Vagina (tissue), 2 donors: ENCODE results near the gene GPR37L1.
"Not testable (repeated sequence)": the region's sequence is repeated elsewhere in the genome, so short reads cannot be mapped to it uniquely, and the experiment has no call there.

Source experiments
- POLR2A ChIP-seq, 2 donors: fragments of 450-650 bp; IDR thresholded peaks; one replicate each; pipeline ENCODE4 v1.6.1; 2017; ENCODE audit warnings: antibody characterized with exemption in 2 of 2, mild to moderate bottlenecking in 2 of 2, moderate library complexity in 2 of 2
- POLR2AphosphoS5 ChIP-seq, 2 donors: sonication (generic); formaldehyde crosslinking; IDR thresholded peaks; one replicate each; pipeline ENCODE4 v1.9.0; 2017; ENCODE audit warnings: antibody characterized with exemption in 2 of 2, mild to moderate bottlenecking in 2 of 2, low read depth in 1 of 2; ENCODE audit not compliant: insufficient read depth in 1 of 2
- TF ChIP-seq, protein P1 (sequence below), 3 experiments: fragments of 450-650 bp in 2 of 3; fragments of 200-600 bp in 1 of 3; sonication (generic) in 1 of 3; IDR thresholded peaks; one replicate each; pipeline ENCODE4 v1.5.1; 2017 to 2019; ENCODE audit warnings: antibody characterized with exemption in 3 of 3, mild to moderate bottlenecking in 2 of 3, moderate library complexity in 2 of 3

DNA sequence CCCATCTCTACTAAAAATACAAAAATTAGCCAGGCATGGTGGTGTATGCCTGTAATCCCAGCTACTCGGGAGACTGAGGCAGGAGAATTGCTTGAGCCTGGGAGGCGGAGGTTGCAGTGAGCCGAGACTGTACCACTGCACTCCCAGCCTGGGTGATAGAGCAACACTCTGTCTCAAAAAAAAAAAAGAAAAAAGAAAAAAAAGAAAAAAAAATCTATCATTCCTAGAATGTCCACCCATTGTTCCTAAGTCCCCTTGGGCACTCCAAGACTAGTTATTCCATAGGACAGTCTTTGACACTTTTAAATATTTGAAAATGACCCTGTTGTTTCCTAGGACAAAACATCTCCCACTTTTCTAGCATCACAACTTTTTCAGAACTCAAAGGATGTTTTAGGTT lies 18.8 kb downstream of the GPR37L1 start:
- TF ChIP-seq, protein P1, sequence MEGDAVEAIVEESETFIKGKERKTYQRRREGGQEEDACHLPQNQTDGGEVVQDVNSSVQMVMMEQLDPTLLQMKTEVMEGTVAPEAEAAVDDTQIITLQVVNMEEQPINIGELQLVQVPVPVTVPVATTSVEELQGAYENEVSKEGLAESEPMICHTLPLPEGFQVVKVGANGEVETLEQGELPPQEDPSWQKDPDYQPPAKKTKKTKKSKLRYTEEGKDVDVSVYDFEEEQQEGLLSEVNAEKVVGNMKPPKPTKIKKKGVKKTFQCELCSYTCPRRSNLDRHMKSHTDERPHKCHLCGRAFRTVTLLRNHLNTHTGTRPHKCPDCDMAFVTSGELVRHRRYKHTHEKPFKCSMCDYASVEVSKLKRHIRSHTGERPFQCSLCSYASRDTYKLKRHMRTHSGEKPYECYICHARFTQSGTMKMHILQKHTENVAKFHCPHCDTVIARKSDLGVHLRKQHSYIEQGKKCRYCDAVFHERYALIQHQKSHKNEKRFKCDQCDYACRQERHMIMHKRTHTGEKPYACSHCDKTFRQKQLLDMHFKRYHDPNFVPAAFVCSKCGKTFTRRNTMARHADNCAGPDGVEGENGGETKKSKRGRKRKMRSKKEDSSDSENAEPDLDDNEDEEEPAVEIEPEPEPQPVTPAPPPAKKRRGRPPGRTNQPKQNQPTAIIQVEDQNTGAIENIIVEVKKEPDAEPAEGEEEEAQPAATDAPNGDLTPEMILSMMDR (IDR thresholded peaks at IDR 0.05) = not testable (repeated sequence)
- not testable (repeated sequence) for TF ChIP-seq POLR2A (IDR thresholded peaks at IDR 0.05); POLR2AphosphoS5 (IDR thresholded peaks at IDR 0.05; ENCODE audit: insufficient read depth in 1 of 2, low read depth in 1 of 2)
